Choroid plexus epithelial cell (primary cell): ENCODE data around the gene MPP3.
"Not testable (repeated sequence)": the region's sequence is repeated elsewhere in the genome, so short reads cannot be mapped to it uniquely, and the experiment has no call there.

Experiments used
- DNase-seq: peaks from one replicate; pipeline ENCODE4 v3.0.0-alpha.2; 2010; ENCODE audit warnings: low read depth
- H3K4me3 ChIP-seq: 2 replicates; pipeline ENCODE4 v1.5.1; 2011; ENCODE audit warnings: low read depth, mild to moderate bottlenecking, control low read depth, low read length, moderate library complexity
- CTCF ChIP-seq: conservative IDR thresholded peaks from 2 replicates; pipeline ENCODE4 v1.5.1; 2011; ENCODE audit warnings: low read depth, mild to moderate bottlenecking, control low read depth, inconsistent platforms, low read length, moderate library complexity

MPP3 gene

GRCh38 chr17:43871946-43872690 is 39.2 kb upstream of the MPP3 start:
- no peak overlapping the region for H3K4me3 ChIP-seq
- DNase-seq, result no peak
- no peak for TF ChIP-seq CTCF

- DNase-seq, H3K4me3 ChIP-seq: not testable (repeated sequence)
Observed at GRCh38 chr17:43869031-43869430, 36.1 kb upstream of the MPP3 start.

GRCh38 chr17:43868226-43868994 is 35.5 kb upstream of the MPP3 start:
- no peak for DNase-seq
- TF ChIP-seq CTCF, result no peak
- no peak overlapping the region for H3K4me3 ChIP-seq

GRCh38 chr17:43864161-43864984 is 31.4 kb upstream of the MPP3 start:
- TF ChIP-seq CTCF, result no peak
- no peak overlapping the region for H3K4me3 ChIP-seq

GRCh38 chr17:43861960-43862359 is 29.0 kb upstream of the MPP3 start:
- H3K4me3 ChIP-seq, result no peak overlapping the region
- DNase-seq, result no peak
- TF ChIP-seq CTCF, result no peak

More at GRCh38 chr17:43864161-43864984, 31.4 kb upstream of the MPP3 start:
- no peak for DNase-seq

- DNase-seq, result no peak
- no peak for TF ChIP-seq CTCF
- H3K4me3 ChIP-seq, result no peak overlapping the region
Observed at GRCh38 chr17:43860927-43861622, 28.1 kb upstream of the MPP3 start.
